H1 (cell line): ENCODE data around the gene TAS2R41. TPM values are rescaled to one million over a fixed set of nuclear protein-coding genes. Genes with fewer than 3 reads are reported as not detected.
"Not testable (repeated sequence)": the region's sequence is repeated elsewhere in the genome, so short reads cannot be mapped to it uniquely, and the experiment has no call there.

Experiments used
- CTCF ChIA-PET: fragments of 300-600 bp; sonication (Branson Sonifier 250); formaldehyde crosslinking; loops from one replicate; lab custom pipeline; 2021; ENCODE audit not compliant: partially characterized antibody; lab: Charles Lee
- POLR2A ChIA-PET: fragments of 300-600 bp; sonication (Branson Sonifier 250); formaldehyde crosslinking; loops from one replicate; lab custom pipeline; 2021; ENCODE audit warnings: inconsistent platforms; ENCODE audit not compliant: partially characterized antibody; lab: Charles Lee
- DNase-seq, 2 experiments: peaks; one replicate each; pipeline versions ENCODE4 v3.0.0 to v3.0.0-alpha.2; 2010 to 2022; ENCODE audit warnings: low spot score in 2 of 2, low read depth in 1 of 2, mixed read lengths in 1 of 2
- FAIRE-seq: peaks from 2 replicates; lab custom pipeline; 2011; peaks lifted over from hg19 to GRCh38; lab: Jason Lieb, UNC
- H2AFZ ChIP-seq: 2 replicates; pipeline ENCODE4 v1.8.1; 2012; ENCODE audit warnings: low read length, inconsistent platforms
- H2AK5ac ChIP-seq: 2 replicates; pipeline ENCODE4 v1.6.1; 2013; ENCODE audit warnings: low read depth, low read length
- H2BK120ac ChIP-seq: replicated peaks from 2 replicates; pipeline ENCODE3; 2013; ENCODE audit warnings: low read depth, low read length, inconsistent platforms
- H2BK12ac ChIP-seq: 2 replicates; pipeline ENCODE4 v1.6.1; 2013; ENCODE audit warnings: low read depth, low read length
- H2BK15ac ChIP-seq: 2 replicates; pipeline ENCODE4 v1.6.1; 2013; ENCODE audit warnings: low read length
- H2BK20ac ChIP-seq: 2 replicates; pipeline ENCODE4 v1.6.1; 2013; ENCODE audit warnings: low read length
- H2BK5ac ChIP-seq: 2 replicates; pipeline ENCODE4 v1.6.1; 2013; ENCODE audit warnings: low read depth, low read length
- H3K14ac ChIP-seq: 2 replicates; pipeline ENCODE4 v1.6.1; 2013; ENCODE audit warnings: inconsistent platforms; ENCODE audit not compliant: insufficient read length
- H3K18ac ChIP-seq: 2 replicates; pipeline ENCODE4 v1.6.1; 2013; ENCODE audit warnings: low read length; ENCODE audit errors: extremely low read depth
- H3K23ac ChIP-seq: 2 replicates; pipeline ENCODE4 v1.6.1; 2013; ENCODE audit warnings: inconsistent platforms; ENCODE audit not compliant: insufficient read length
- H3K23me2 ChIP-seq: 2 replicates; pipeline ENCODE4 v1.6.1; 2013; ENCODE audit warnings: low read depth, low read length
- H3K27ac ChIP-seq: 2 replicates; pipeline ENCODE4 v1.6.1; 2011; ENCODE audit warnings: low read depth, low read length, inconsistent platforms
- H3K27me3 ChIP-seq, 4 experiments: replicated peaks in 1 of 4; 1 replicate in 1 of 4; 2 replicates in 3 of 4; pipeline versions ENCODE4 v1.6.1 to v1.8.1; 2011 to 2013; ENCODE audit warnings: low read length in 3 of 4, mild to moderate bottlenecking in 3 of 4, inconsistent platforms in 2 of 4, mixed read lengths in 2 of 4, moderate library complexity in 1 of 4; ENCODE audit not compliant: control insufficient read depth in 3 of 4, insufficient read depth in 3 of 4; ENCODE audit errors: extremely low read depth in 1 of 4
- H3K36me3 ChIP-seq, 4 experiments: 2 replicates each; pipeline versions ENCODE4 v1.6.1 to v1.8.1; 2011 to 2013; ENCODE audit warnings: mild to moderate bottlenecking in 4 of 4, low read length in 3 of 4, moderate library complexity in 2 of 4, control low read depth in 1 of 4, inconsistent platforms in 1 of 4; ENCODE audit not compliant: insufficient read depth in 4 of 4, control insufficient read depth in 2 of 4
- H3K4ac ChIP-seq: replicated peaks from 2 replicates; pipeline ENCODE3; 2013; ENCODE audit warnings: low read length, low read depth, mixed read lengths, inconsistent platforms; ENCODE audit not compliant: insufficient read length
- H3K4me1 ChIP-seq, 4 experiments: replicated peaks in 1 of 4; 1 replicate in 1 of 4; 2 replicates in 3 of 4; pipeline versions ENCODE4 v1.6.1 to v1.8.1; 2011 to 2013; ENCODE audit warnings: low read length in 3 of 4, inconsistent platforms in 2 of 4, mixed read lengths in 1 of 4; ENCODE audit not compliant: insufficient read depth in 4 of 4, control insufficient read depth in 3 of 4
- H3K4me2 ChIP-seq, 2 experiments: 2 replicates each; pipeline versions ENCODE4 v1.6.1 to v1.8.1; 2011 to 2013; ENCODE audit warnings: low read depth in 2 of 2, low read length in 2 of 2, control low read depth in 1 of 2, inconsistent platforms in 1 of 2, mild to moderate bottlenecking in 1 of 2; ENCODE audit not compliant: insufficient read depth in 1 of 2
- H3K4me3 ChIP-seq, 4 experiments: fragments of 200-600, 300-600 bp in 1 of 4; sonication (generic), shearing (Covaris generic), sonication (Bioruptor Twin) in 1 of 4; 2 replicates each; pipeline versions ENCODE4 v1.5.1 to v1.8.1; 2011 to 2016; ENCODE audit warnings: low read length in 4 of 4, low read depth in 3 of 4, control low read depth in 2 of 4, inconsistent platforms in 2 of 4, mild to moderate bottlenecking in 2 of 4, mixed read lengths in 1 of 4, moderate library complexity in 1 of 4; ENCODE audit not compliant: insufficient read depth in 2 of 4; ENCODE audit errors: extremely low read depth in 1 of 4
- H3K56ac ChIP-seq: replicated peaks from 2 replicates; pipeline ENCODE3; 2013; ENCODE audit warnings: low read depth, mild to moderate bottlenecking, mixed read lengths, low read length, inconsistent platforms; ENCODE audit not compliant: insufficient read length
- H3K79me1 ChIP-seq: 2 replicates; pipeline ENCODE4 v1.6.1; 2013; ENCODE audit warnings: low read depth, low read length, control low read depth
- H3K79me2 ChIP-seq, 2 experiments: 2 replicates each; pipeline versions ENCODE4 v1.6.1 to v1.8.1; 2012 to 2013; ENCODE audit warnings: low read length in 2 of 2, mild to moderate bottlenecking in 2 of 2, inconsistent platforms in 1 of 2; ENCODE audit not compliant: insufficient read depth in 2 of 2, control insufficient read depth in 1 of 2
- H3K9ac ChIP-seq, 4 experiments: replicated peaks in 1 of 4; 1 replicate in 1 of 4; 2 replicates in 3 of 4; pipeline versions ENCODE4 v1.6.1 to v1.8.1; 2011 to 2013; ENCODE audit warnings: low read depth in 3 of 4, low read length in 3 of 4, control low read depth in 2 of 4, mild to moderate bottlenecking in 2 of 4, moderate library complexity in 2 of 4, inconsistent platforms in 1 of 4; ENCODE audit errors: extremely low read depth in 1 of 4
- H3K9me3 ChIP-seq, 2 experiments: 2 replicates each; pipeline versions ENCODE4 v1.6.1 to v1.8.1; 2012 to 2013; ENCODE audit warnings: mild to moderate bottlenecking in 2 of 2, moderate library complexity in 2 of 2, control low read depth in 1 of 2, inconsistent platforms in 1 of 2, low read depth in 1 of 2, low read length in 1 of 2, mixed read lengths in 1 of 2; ENCODE audit not compliant: insufficient read depth in 2 of 2
- H4K20me1 ChIP-seq, 2 experiments: replicated peaks in 1 of 2; 2 replicates each; pipeline versions ENCODE3 to v1.8.1; 2011 to 2013; ENCODE audit warnings: inconsistent platforms in 2 of 2, low read length in 2 of 2, mild to moderate bottlenecking in 1 of 2; ENCODE audit not compliant: insufficient read depth in 2 of 2, control insufficient read depth in 1 of 2
- H4K5ac ChIP-seq: 2 replicates; pipeline ENCODE4 v1.6.1; 2013; ENCODE audit warnings: low read length, low read depth, mixed read lengths, inconsistent platforms; ENCODE audit not compliant: insufficient read length
- H4K8ac ChIP-seq: 2 replicates; pipeline ENCODE4 v1.8.0; 2013; ENCODE audit warnings: mild to moderate bottlenecking, moderate library complexity, low read length, inconsistent platforms; ENCODE audit not compliant: insufficient read depth; ENCODE audit errors: extremely low read depth
- H4K91ac ChIP-seq: replicated peaks from 2 replicates; pipeline ENCODE3; 2013; ENCODE audit warnings: low read length, mixed read lengths, inconsistent platforms; ENCODE audit not compliant: insufficient read length
- WGBS, 2 experiments: shearing (Covaris generic) in 1 of 2; methylation state at CpG; one replicate each; pipeline versions ENCODE4 v1.1.6 to v1.1.7; 2013 to 2015; ENCODE audit warnings: low lambda C conversion rate in 2 of 2, mixed read lengths in 2 of 2, inconsistent platforms in 1 of 2, low coverage in 1 of 2, missing lambda C conversion rate in 1 of 2; ENCODE audit not compliant: insufficient replicate concordance in 2 of 2, insufficient coverage in 1 of 2, insufficient read length in 1 of 2; ENCODE audit errors: extremely low coverage in 1 of 2, missing lambda C conversion rate in 1 of 2; 5-methylcytosine and 5-hydroxymethylcytosine counted together
- polyA plus RNA-seq, 7 experiments: library from polyadenylated mRNA; depleted of rRNA in 3 of 7; stranded (reverse) in 5 of 7; unstranded in 2 of 7; fragments of >200 nt in 5 of 7; fragments of 200-250 nt in 2 of 7; gene quantifications; 1 replicate in 5 of 7; 2 replicates in 1 of 7; 4 replicates in 1 of 7; pipeline versions ENCODE4 v1.2.1 to v1.2.3, GENCODE V29; 2011 to 2013; ENCODE audit warnings: missing spikeins in 2 of 7, mixed read lengths in 2 of 7
- total RNA-seq: library from RNA; stranded (reverse); fragmentation: NEBNext Ultra II Directional; extraction: Animal tissue kit (Norgen Biotek cat#: 25700); gene quantifications from 2 replicates; pipeline ENCODE4 v1.2.1, GENCODE V29; 2021

TAS2R41 gene
- total and polyA plus RNA-seq, 2 of the 8 experiments (the other 6 are each of a cell fraction or from before 2014, with no cell fraction given), result 0.12 TPM; not detected in 1

DNA sequence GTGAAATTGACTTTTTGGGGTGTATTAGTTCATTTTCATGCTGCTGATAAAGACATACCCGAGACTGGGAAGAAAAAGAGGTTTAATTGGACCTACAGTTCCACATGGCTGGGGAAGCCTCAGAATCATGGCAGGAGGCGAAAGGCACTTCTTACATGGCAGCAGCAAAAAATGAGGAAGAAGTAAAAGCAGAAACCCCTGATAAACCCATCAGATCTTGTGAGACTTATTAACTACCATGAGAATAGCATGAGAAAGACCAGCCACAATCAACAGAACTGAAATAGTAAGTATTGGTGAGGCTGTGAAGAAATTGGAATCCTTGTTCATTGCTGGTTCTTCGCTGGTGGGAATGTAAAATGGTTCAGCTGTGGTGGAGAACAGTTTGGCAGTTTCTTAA, 8.6 kb downstream of the TAS2R41 start:
- H4K5ac ChIP-seq, H3K27ac ChIP-seq, H3K23ac ChIP-seq, H3K79me1 ChIP-seq, FAIRE-seq, H2AFZ ChIP-seq, H2BK120ac ChIP-seq, H4K20me1 ChIP-seq, H2BK20ac ChIP-seq, H4K8ac ChIP-seq, H3K9me3 ChIP-seq, DNase-seq, H4K91ac ChIP-seq, H3K9ac ChIP-seq, H2BK5ac ChIP-seq, H3K27me3 ChIP-seq, POLR2A ChIA-PET, H3K4me1 ChIP-seq, H3K14ac ChIP-seq, H3K4me3 ChIP-seq, H3K79me2 ChIP-seq, H3K23me2 ChIP-seq, H3K18ac ChIP-seq, H3K4ac ChIP-seq, H2BK15ac ChIP-seq, H3K36me3 ChIP-seq, H2BK12ac ChIP-seq, H2AK5ac ChIP-seq, H3K4me2 ChIP-seq, H3K56ac ChIP-seq: not testable (repeated sequence)
- 89% methylated on average over 3 of the region's 3 CpGs; no CpG with 5 or more reads in 1 of the 2 experiments for WGBS, 2 experiments
- CTCF ChIA-PET, result interaction anchor here (0.8 to 1.9 kb wide), 2 partner anchors 63 to 106 kb away, joined by 3 to 4 read pairs; no protein-coding TSS in a partner anchor
